ENCODE results near the gene RAPSN.

The RAPSN gene

GRCh38 chr11:47407746-47408590 lies 41.0 kb downstream of the RAPSN start, which contains the start of gene SLC39A13 (continued):
- TF ChIP-seq PBX3 (CRISPR knock-in tag; IDR thresholded peaks at IDR 0.05) (peak; percentile 88), ZFP41 (tag by site-specific recombination; IDR thresholded peaks at IDR 0.05; ENCODE audit: borderline replicate concordance) (no peak), ZNF677 (tag by site-specific recombination; IDR thresholded peaks at IDR 0.05) (peak; percentile 30; the same call in 1 of the 2 replicates), ZNF239 (tag by site-specific recombination; IDR thresholded peaks at IDR 0.05) (no peak), ZNF791 (tag by site-specific recombination; IDR thresholded peaks at IDR 0.05) (no peak), ZNF140 (tag by site-specific recombination; IDR thresholded peaks at IDR 0.05) (no peak), ZNF184 (tag by site-specific recombination; IDR thresholded peaks at IDR 0.05) (peak; percentile 80), SCRT2 (tag by site-specific recombination; IDR thresholded peaks at IDR 0.05) (no peak), ZNF2 (tag by site-specific recombination; IDR thresholded peaks at IDR 0.05) (no peak), ZBTB26 (tag by site-specific recombination; optimal IDR thresholded peaks at IDR 0.05) (peak; percentile 88), ZSCAN30 (tag by site-specific recombination; IDR thresholded peaks at IDR 0.05) (peak; percentile 94), ZNF341 (tag by site-specific recombination; IDR thresholded peaks at IDR 0.05; ENCODE audit: low read depth) (no peak), ZBTB1 (tag by site-specific recombination; IDR thresholded peaks at IDR 0.05) (peak; percentile 71; the same call in 1 of the 2 replicates), ZNF114 (tag by site-specific recombination; IDR thresholded peaks at IDR 0.05) (no peak), ZNF530 (tag by site-specific recombination; IDR thresholded peaks at IDR 0.05; ENCODE audit: low read depth) (no peak), IKZF3 (tag by site-specific recombination; IDR thresholded peaks at IDR 0.05) (peak; percentile 92), ZNF561 (tag by site-specific recombination; IDR thresholded peaks at IDR 0.05; ENCODE audit: borderline replicate concordance) (peak; percentile 79), GLI2 (tag by site-specific recombination; IDR thresholded peaks at IDR 0.05; ENCODE audit: borderline replicate concordance, low read depth) (no peak), YY2 (tag by site-specific recombination; IDR thresholded peaks at IDR 0.05) (0 out of 2 replicates have a peak, but pooled peaks have one; percentile 20), ZNF416 (tag by site-specific recombination; IDR thresholded peaks at IDR 0.05) (no peak), ZNF394 (tag by site-specific recombination; IDR thresholded peaks at IDR 0.05; ENCODE audit: borderline replicate concordance) (no peak), ZNF169 (tag by site-specific recombination; IDR thresholded peaks at IDR 0.05) (no peak), ZNF76 (tag by site-specific recombination; IDR thresholded peaks at IDR 0.05; ENCODE audit: borderline replicate concordance, low read depth) (peak; percentile 78; the same call in 1 of the 2 replicates), BCL11B (tag by site-specific recombination; IDR thresholded peaks at IDR 0.05; ENCODE audit: low read depth) (peak; percentile 33; the same call in 1 of the 2 replicates), ZNF426 (tag by site-specific recombination; IDR thresholded peaks at IDR 0.05) (no peak), WT1 (tag by site-specific recombination; IDR thresholded peaks at IDR 0.05) (no peak), ZNF211 (tag by site-specific recombination; IDR thresholded peaks at IDR 0.05; ENCODE audit: low read depth) (no peak), RBAK (tag by site-specific recombination; IDR thresholded peaks at IDR 0.05) (no peak), ZNF132 (tag by site-specific recombination; IDR thresholded peaks at IDR 0.05; ENCODE audit: borderline replicate concordance) (no peak), ZNF660 (tag by site-specific recombination; IDR thresholded peaks at IDR 0.05) (peak; percentile 97), ZIC2 (tag by site-specific recombination; IDR thresholded peaks at IDR 0.05) (no peak), ZEB2 (tag by site-specific recombination; IDR thresholded peaks at IDR 0.05) (peak; percentile 76), ZNF610 (tag by site-specific recombination; IDR thresholded peaks at IDR 0.05; ENCODE audit: borderline replicate concordance) (no peak; the same call in 1 of the 2 replicates), ZNF155 (tag by site-specific recombination; IDR thresholded peaks at IDR 0.05) (no peak), ZNF792 (tag by site-specific recombination; IDR thresholded peaks at IDR 0.05) (no peak), SP3 (tag by site-specific recombination; IDR thresholded peaks at IDR 0.05) (peak; percentile 66), ZNF175 (tag by site-specific recombination; IDR thresholded peaks at IDR 0.05) (no peak), ZNF302 (tag by site-specific recombination; IDR thresholded peaks at IDR 0.05; ENCODE audit: low read depth) (no peak)
